Activated CD8-positive, alpha-beta memory T cell treated with anti-CD3 and anti-CD28 coated beads, Interleukin-2, amount 50 U/mL, for 1 hour (primary cell): ENCODE data around the gene VPS26B.
"Not testable (repeated sequence)": the region's sequence is repeated elsewhere in the genome, so short reads cannot be mapped to it uniquely, and the experiment has no call there.

Experiments used
- DNase-seq: peaks from one replicate; pipeline ENCODE4 v3.0.0-alpha.2; 2020; ENCODE audit errors: extremely low read depth

VPS26B gene

DNA sequence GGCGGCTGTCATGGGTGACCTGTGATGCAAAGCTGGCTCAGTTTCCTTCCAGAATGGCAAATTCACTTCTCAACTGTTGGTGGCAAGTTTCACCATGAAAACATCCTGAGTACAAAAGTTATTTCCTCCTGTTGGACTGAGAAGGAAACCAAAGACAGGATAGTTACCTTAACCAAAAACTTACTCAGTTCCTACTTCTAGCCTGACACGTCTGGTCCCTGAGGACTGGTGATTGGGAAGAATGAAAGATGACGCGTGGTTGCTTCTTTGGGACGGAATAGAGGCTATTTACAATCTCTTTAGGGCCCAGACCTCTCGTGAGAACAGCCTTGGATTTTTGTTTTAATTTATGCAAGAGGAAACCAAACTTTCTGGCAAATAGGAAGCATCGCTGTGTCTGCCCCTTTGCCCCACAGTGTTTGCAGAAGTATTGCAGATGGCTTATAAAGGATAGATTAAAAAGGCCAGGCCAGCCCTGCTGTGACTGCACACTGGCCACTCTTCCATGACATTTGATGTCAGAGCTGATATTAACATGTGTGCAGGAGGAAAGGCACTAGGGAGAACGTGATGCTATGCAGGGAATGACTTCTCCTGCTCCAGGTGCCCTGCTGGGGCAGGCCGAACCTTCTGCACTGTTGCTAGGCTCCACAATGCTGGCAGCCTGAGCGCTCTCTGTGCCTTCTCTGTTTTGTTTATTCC is 7.6 kb downstream of the VPS26B start:
- DNase-seq, result no peak

DNA sequence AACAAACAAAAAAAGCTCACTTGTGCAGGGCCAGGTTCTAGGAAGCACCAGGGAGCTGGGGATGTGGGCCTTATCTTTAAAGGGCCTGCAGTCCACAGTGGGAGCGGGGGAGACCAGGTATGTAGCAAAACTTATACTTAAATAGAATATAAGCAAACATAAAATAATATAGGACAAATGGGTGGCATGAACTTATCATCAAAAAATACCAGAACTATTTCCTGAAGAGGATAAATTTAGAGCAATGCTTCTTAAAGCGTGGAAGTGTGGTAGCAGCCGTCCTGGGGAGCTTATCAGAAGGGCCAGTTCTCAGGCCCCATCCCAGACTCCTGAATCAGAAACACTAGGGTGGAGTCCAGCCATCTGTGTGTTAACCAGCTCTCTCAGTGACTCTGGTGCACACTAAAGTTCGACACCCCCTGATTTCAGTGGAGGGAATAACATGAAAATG is 9.3 kb downstream of the VPS26B start:
- no peak for DNase-seq

DNA sequence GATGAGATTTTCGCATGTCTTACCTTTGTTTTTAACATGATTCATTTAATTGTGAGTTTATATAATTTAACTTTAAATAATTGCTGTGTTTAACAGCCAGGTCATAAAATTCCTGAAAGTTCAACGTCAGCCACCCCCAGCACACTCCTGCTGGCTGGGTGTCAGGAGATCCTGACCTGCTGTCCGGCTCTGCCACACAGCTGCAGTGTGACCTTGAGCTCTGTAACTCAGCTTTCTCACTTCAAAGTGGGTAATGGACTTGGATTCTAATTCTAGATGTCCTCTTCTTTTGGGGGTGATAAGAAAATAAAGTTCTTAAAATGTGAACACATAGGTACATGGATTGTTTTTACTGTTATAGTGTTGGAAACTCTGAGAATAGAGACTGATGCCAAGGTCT is 10.9 kb downstream of the VPS26B start:
- no peak for DNase-seq

DNA sequence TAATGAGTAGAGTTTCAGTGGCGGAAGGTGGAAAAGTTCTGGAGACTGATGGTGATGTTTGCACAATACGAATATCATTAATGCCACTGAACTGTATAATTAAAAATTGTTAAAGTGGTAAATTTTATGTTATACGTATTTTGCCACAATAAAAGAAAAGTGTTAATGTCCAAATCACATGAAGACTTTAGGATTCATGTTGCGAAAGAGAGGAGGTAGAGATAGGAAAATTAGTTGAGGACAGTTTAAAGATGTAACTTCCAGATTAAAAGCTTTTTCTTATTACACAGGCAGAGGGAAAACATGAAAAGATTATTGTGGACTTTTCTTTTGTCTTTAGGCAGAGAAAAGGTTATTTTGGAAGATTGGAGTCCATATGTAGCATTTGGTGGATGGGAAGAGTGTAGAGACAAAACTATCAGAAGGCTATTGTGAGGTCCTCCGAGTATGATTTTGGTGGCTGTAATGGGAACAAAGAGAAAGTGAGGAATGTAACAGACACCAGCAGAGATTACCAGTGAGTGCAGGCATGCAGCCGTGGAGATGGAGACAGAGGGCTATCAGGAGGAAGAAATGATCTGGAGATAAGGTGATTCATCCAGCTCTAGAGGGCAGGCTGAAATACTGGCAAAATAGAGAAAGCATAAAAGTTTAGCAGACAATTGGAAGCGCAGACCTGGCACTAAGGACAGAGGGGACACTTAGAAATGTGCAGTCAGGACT is 12.5 kb downstream of the VPS26B start:
- DNase-seq, result no peak

DNA sequence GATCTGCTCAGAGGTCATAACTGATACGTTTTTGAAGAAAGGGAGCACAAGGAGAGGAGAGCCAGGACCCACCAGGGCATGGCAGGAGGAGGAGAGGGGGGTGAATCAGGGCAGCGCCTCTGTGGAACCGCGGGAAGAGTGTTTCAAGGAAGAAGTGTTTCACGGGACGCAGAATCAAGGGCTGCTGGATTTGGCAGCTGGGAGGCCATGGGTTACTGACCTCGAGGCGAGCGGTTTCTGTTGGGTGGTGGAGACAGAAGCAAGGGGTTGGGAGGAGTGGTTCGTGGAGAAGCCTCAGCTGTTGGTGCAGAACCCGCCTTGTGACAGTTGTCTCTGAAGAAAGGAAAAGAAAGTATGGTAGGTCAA is 13.1 kb downstream of the VPS26B start:
- no peak for DNase-seq

DNA sequence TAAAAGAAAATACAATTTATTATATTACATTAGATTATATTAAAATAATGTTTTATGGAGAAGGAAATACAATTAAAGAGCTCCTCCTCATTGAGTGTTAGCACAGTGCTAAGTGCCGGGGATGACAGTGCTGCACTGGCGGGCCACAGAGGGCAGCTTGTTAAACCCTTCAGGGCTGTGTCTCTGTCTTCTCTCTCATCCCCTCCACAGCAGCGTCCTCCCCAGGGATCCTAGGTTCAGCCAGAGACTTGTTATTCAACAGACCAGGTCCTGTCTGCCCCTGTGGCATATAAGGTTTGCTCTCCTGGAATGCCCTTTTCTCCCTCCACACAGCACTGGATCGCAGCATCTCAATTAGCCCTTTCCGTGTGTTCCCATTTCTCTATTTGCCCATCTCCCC is 14.5 kb downstream of the VPS26B start:
- DNase-seq, result no peak

DNA sequence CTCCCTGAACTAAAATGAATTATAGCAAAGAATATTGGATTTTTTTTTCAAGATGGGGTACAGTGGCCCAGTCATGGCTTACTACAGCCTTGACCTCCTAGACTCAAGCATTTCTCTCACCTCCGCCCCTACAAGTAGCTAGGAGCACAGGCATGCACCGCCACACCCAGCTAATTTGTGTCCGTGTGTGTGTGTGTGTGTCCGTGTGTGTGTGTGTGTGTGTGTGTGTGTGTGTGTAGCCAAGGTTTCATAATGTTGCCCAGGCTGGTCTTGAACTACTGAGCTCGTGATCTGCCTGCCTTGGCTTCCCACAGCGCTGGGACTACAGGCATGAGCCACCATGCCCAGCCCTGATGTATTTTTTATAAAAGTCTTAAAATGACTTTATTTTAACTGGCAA is 16.1 kb downstream of the VPS26B start:
- no peak for DNase-seq

DNA sequence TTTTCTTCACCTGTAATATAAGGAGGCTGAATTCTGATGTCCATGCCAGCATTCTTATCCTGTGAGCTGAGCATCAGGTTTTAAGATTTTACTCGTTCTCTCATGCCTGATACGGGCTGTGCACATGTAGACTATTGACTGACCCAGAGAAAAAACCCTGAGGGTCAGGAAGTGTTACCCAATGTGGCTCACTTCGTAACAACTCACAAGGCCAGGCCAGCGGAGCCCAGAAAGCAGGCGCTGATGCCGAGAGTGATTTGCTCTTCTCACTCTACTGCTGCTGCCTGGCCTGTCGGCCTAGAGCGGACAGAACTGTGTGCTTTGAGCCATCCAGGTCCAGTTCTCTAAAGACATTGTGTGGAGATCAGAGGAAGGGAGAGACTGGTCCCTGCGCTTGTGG is 17.9 kb downstream of the VPS26B start:
- DNase-seq, result no peak

DNA sequence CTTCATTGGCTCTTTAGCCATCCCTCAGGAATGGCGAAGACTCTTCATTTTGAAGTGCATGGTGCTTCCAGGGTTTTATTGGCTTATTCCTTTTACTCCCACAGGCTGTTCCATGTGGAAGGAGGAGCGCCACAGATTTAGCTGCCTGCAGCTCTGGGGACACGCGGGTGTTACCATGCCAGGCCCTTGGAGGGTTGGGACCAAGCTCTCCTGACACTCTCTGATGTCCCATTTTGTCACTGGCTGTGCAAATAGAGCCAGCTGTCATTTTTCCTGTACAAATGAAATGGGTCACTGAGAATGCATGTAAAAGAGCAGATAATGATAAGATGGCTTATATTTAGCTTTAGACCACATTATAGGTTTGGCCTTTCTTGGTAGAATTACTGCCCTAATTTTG is 19.4 kb downstream of the VPS26B start:
- no peak for DNase-seq

DNA sequence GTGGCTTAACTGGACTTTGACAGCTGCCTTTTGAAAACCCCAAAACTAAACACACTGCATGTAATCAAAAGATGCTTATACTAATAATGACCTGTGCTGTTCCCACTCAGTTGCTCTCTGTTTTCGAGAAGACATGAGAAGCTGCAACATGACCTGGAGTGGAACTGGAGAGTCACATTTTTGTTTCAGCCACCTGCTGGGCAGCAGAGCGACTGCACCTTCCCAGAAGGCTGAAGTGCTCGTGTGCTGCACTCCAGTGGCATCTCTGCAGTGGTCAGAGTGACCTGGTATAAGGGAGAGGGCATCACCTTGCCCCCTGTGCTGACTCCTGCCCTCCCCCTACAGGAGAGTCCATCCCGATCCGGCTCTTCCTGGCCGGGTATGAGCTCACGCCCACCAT is 20.1 kb downstream of the VPS26B start:
- DNase-seq, result no peak

DNA sequence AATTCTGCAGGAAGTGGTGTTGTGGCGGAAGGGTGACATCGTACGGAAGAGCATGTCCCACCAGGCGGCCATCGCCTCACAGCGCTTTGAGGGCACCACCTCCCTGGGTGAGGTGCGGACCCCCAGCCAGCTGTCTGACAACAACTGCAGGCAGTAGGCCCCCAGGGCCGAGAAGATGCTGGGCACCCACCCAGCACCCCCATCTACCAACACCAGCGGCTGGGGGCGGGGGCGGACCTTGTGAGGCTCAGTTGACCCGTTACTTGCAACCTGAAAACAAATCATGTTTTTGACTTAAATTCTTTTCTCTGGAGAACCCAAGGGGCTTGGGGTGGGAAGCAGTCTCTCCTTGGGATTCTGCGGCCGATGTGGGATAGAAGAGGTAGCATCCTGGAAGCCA is 21.0 kb downstream of the VPS26B start:
- no peak for DNase-seq

DNA sequence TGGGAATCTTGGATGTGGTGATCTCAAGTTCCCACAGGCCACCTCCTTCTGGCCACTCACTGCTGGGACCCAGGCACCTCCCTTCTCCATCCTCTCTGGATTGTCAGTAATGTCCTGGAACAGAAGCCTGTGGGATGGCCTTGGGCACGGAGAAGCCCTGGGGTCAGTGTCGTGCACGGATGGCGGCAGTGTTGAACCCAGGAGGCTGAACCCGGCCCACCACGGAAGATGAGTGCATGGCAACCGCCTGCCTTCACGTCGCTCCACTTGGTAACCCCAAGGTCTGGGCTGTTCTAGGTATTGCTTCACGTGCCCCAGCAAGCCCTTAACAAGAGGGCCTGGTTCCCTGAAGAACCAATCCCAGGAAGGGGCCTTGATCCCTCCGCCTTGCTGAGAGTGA is 21.6 kb downstream of the VPS26B start:
- DNase-seq, result no peak

DNA sequence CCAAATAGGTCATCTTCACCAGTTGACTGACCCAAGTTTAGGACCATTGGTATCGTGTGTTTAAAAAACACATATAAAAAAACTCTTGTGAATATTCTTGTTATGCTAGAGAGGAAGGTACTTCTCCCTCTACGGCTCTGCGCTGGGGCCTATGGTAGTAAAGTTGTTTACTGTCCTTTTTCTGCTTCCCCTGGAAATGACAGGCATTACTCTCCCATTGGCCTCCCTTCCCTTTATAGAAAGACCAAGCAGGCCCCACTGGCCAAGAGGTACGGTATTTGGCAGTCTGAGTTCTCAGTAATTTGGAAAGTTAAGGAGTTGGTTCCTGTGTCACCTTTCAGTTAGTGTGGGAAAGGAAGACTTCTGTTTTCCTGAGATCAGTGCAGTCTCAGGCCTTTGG is 22.2 kb downstream of the VPS26B start:
- DNase-seq, result no peak

DNA sequence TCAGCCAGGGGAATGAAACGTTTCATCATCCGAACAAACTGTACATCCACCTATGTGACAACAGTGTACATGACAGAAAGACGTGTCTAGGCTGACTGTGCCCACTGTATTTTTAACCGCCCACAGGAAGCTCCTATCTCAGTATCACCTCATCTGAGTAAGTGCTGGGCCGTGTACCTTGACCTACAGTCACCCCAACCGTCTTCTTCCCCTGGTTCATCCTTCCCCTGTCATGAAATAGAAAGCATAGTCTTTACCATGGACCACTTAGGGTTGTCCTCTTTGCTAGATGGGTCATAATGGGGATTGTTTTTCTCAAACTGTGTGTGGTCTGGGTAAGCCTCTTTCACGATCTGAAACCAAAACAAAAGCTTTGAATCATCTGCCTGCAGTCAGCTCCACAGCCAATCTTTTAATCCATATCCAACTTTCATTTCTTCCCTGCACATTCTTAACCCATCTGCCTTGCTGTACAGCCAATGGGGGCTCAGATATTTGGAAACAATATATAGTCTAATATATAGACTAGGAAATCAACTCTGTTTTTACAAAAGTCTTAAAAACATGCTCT is 24.5 kb downstream of the VPS26B start:
- DNase-seq, result no peak

DNA sequence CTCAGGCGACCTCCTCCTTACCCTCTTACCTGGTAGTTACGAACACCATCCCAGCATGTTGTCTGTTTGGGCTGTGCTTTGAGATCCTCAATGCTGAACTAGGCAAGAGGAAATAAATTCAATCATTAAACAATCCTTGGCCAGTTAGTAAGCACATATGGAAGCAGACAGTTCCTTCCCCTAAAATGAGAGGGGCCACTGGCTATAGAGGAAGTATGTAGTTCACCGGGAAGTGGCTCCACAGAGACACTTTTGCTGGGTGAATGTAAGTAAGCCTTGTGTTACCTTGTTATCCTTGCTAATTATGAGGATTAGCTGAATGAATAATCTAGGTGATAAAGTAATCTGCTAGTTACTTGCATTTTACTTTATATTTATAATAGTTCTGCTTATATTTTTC is 25.8 kb downstream of the VPS26B start:
- no peak for DNase-seq

DNA sequence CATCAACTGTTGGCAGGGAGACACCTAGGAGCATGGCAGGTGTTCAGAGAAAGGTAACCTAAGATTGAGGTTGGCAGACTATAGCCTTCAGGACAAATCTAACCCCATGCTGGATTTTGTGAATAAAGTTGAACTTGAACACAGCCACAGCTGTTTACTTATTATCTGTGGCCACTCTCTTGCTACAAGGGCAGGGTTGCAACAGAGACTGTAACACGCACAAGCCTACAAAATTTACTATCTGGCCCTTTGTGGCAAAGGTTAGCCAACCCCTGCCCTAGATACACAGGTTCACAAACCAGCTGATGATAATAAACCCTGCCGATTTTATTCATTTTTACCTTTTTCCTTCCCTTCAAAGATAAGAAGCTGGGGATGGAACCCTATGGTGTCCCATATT is 26.2 kb downstream of the VPS26B start:
- no peak for DNase-seq

DNA sequence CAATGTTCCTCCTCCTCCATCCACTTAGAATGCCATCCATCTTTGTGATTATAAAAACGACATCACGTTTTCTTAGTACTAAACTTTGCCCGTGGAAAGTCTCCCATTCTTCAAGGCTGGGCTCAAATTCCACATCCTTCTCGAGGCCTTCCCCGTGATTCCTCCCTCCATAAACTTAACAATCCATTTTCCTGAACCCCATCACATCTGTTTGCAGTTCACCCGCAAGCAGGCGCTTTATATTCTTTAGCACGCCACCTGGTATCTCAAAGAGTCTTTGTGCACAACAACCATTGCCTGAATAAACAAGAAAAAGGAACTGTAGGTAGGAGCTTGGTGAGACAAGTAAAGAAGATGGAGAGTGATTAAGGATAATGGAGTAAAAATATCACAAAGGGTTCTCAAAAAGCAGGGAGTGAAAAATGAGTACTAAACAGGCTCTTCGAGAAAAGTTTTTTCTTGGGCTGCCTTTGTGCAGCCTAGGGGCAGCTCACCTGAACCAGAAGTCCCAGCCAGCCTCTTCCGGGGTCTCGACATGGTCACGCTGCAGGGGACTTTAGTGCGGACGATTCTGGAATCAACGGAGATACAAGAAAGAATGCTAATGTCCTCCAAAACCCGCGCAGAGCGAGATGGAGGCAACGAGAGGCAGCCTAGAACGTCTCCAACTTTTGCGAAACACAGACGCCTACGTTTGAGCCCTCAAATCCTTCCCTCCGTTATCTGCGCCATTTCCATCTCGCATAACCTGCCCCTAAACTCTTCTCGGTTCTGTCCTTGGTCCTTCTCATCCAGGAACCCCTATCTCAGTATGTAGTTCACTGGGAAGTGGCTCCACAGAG is 28.1 kb downstream of the VPS26B start:
- DNase-seq, result no peak

DNA sequence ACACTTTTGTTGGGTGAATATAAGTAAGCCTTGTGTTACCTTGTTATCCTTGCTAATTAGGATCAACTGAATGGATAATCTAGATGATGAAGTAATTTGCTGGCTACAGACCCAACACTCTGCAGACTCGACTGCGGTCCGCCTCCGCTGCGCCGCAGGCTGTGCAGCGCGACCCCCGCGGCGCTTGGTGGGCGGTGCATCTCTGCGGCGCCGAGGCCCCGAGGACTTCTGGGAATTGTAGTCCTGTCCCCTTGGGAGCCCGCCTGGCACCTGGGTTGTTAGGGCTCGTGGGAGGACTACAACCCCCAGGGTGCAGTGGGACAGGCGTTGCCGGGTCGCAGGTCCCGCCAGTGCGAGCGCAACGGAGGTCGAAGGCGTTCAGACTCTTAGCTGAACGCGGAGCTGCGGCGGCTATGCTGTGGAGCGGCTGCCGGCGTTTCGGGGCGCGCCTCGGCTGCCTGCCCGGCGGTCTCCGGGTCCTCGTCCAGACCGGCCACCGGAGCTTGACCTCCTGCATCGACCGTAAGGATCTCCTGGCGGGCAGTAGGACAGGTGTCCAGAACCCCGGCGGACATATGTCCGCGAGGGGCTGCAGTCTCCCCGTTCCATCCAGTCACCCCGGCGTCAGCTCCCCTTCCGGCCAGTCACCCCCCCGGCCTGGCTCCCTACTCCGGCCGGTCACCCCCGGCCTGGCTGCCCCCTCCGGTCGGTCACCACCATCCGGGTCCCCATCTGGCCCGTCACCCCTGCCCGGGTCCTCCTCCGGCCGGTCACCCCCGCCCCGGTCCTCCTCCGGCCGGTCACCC is 28.9 kb downstream of the VPS26B start, which contains the start of the genes ACAD8 and THYN1:
ACAD8 (plus strand) TSS at position 381 of the 806 bp plus-strand sequence; CDS start at position 414, 33 bp downstream.
THYN1 (minus strand) TSS at position 165 of the 806 bp plus-strand sequence. CDS start 470 bp downstream, outside the sequence.
- peak; percentile 91 for DNase-seq

DNA sequence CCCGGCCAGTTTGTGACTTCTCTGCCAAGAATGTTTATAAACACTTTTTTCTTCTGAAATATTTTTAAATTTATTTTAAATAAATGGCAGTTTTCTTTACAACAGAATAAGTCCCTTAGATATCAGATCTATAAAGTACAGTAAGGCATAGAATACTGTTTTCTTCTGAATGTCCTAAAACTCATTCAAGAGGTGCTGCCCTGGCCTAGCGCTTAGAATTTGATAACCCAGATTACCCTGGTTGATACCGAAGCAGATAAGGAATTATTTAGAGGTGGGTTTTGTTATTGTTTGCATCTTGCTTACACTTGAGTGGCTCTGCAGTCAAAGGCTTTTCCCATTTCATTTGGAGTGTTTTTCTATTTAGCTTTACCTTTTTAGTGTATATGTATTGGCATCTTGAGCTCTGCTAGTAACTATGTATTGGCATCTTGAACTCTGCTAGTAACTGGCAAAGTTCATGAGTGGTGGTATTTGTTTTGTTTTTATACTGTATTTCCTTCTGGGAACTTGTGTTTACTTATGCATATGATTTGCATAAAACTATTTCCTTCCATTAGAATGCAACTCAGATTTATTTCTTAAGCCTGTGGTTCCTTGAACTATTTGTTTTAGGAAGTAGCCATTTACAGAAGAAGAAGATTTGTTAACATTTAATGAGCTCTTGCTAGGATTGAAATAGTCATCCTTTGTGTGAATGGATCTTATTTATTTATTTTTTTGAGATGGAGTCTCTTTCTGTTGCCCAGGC is 30.1 kb downstream of the VPS26B start:
- no peak for DNase-seq

DNA sequence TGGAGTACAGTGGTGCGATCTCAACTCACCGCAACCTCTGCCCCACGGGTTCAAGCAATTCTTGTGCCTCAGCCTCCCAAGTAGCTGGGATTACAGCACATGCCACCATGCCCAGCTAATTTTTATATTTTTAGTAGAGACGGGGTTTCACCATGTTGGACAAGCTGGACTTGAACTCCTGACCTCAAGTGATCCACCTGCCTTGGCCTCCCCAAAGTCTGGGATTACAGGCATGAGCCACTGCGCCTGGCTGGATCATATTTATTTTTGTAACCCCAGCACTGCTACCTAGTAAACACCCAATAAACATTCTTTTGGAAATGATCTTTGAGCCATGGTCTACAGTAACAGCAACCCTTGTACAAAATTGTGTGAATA is 30.7 kb downstream of the VPS26B start:
- not testable (repeated sequence) for DNase-seq

DNA sequence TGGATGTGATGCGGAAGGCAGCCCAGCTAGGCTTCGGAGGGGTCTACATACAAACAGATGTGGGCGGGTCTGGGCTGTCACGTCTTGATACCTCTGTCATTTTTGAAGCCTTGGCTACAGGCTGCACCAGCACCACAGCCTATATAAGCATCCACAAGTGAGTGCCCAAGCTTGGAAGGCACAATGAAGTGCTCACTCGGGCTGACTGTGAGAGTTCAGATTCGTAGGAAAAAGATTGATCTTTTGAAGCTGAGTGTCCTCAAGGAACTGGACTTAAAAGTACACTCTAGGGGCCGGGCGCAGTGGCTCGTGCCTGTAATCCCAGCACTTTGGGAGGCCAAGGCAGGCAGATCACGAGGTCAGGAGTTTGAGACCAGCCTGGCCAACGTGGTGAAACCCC is 32.6 kb downstream of the VPS26B start:
- DNase-seq, result no peak
